ENCODE results near the gene TCF4.

DNA sequence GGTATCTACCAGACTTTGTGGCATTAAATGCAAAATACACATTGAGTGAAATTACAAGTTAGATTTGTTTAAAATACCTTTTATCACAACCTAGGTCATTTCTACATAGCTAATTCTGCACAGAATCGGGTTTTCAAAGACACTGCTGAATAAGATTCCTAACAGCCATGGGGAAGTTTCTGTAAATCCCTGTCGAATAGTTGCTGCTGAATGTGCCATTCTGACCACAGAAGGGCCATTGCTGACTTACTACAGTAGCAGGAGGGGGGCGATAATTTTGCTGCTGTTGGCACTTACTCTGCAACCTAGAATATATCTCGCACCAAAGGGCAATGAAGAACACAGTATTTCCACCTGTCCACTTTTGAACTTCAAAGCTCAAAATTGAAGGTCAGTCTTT is 232.8 kb downstream of the TCF4 start:
- TF ChIP-seq ZNF416 (CRISPR knock-in tag; IDR thresholded peaks at IDR 0.05) = no peak
- no peak for TF ChIP-seq ZNF121 (CRISPR knock-in tag; IDR thresholded peaks at IDR 0.05)
- TF ChIP-seq, protein P1, sequence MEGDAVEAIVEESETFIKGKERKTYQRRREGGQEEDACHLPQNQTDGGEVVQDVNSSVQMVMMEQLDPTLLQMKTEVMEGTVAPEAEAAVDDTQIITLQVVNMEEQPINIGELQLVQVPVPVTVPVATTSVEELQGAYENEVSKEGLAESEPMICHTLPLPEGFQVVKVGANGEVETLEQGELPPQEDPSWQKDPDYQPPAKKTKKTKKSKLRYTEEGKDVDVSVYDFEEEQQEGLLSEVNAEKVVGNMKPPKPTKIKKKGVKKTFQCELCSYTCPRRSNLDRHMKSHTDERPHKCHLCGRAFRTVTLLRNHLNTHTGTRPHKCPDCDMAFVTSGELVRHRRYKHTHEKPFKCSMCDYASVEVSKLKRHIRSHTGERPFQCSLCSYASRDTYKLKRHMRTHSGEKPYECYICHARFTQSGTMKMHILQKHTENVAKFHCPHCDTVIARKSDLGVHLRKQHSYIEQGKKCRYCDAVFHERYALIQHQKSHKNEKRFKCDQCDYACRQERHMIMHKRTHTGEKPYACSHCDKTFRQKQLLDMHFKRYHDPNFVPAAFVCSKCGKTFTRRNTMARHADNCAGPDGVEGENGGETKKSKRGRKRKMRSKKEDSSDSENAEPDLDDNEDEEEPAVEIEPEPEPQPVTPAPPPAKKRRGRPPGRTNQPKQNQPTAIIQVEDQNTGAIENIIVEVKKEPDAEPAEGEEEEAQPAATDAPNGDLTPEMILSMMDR (IDR thresholded peaks at IDR 0.05) = no peak
- no peak for TF ChIP-seq NR2C2 (CRISPR knock-in tag; IDR thresholded peaks at IDR 0.05)
- no peak for TF ChIP-seq ATF1 (CRISPR knock-in tag; IDR thresholded peaks at IDR 0.05)
- no peak for TF ChIP-seq ELF4 (CRISPR knock-in tag; IDR thresholded peaks at IDR 0.05; ENCODE audit: low read depth)
- TF ChIP-seq, protein P2, sequence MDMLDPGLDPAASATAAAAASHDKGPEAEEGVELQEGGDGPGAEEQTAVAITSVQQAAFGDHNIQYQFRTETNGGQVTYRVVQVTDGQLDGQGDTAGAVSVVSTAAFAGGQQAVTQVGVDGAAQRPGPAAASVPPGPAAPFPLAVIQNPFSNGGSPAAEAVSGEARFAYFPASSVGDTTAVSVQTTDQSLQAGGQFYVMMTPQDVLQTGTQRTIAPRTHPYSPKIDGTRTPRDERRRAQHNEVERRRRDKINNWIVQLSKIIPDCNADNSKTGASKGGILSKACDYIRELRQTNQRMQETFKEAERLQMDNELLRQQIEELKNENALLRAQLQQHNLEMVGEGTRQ (CRISPR knock-in tag; IDR thresholded peaks at IDR 0.05) = no peak
- TF ChIP-seq, protein P3, sequence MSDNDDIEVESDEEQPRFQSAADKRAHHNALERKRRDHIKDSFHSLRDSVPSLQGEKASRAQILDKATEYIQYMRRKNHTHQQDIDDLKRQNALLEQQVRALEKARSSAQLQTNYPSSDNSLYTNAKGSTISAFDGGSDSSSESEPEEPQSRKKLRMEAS (CRISPR knock-in tag; IDR thresholded peaks at IDR 0.05) = no peak
- no peak for TF ChIP-seq SMAD4 (CRISPR knock-in tag; IDR thresholded peaks at IDR 0.05)
- TF ChIP-seq, protein P4, sequence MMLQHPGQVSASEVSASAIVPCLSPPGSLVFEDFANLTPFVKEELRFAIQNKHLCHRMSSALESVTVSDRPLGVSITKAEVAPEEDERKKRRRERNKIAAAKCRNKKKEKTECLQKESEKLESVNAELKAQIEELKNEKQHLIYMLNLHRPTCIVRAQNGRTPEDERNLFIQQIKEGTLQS (CRISPR knock-in tag; conservative IDR thresholded peaks at IDR 0.05) = no peak
- no peak for TF ChIP-seq MYBL2 (CRISPR knock-in tag; IDR thresholded peaks at IDR 0.05)
- TF ChIP-seq MXD4 (CRISPR knock-in tag; IDR thresholded peaks at IDR 0.05; ENCODE audit: borderline replicate concordance) = no peak
- no peak for TF ChIP-seq FOXJ3 (CRISPR knock-in tag; IDR thresholded peaks at IDR 0.05; ENCODE audit: borderline replicate concordance)
- TF ChIP-seq, protein P5, sequence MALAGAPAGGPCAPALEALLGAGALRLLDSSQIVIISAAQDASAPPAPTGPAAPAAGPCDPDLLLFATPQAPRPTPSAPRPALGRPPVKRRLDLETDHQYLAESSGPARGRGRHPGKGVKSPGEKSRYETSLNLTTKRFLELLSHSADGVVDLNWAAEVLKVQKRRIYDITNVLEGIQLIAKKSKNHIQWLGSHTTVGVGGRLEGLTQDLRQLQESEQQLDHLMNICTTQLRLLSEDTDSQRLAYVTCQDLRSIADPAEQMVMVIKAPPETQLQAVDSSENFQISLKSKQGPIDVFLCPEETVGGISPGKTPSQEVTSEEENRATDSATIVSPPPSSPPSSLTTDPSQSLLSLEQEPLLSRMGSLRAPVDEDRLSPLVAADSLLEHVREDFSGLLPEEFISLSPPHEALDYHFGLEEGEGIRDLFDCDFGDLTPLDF (CRISPR knock-in tag; IDR thresholded peaks at IDR 0.05) = no peak

Data from WTC11 (cell line).